Left ventricle myocardium inferior (tissue), 1 donor: ENCODE measurements around the gene PSEN1. TPM values are rescaled to one million over a fixed set of nuclear protein-coding genes. Genes with fewer than 3 reads are reported as not detected.

ENCODE experiments used
- DNase-seq: peaks from one replicate; pipeline ENCODE4 v3.0.0-alpha.2; 2020
- H3K27ac ChIP-seq: fragments of 200-600 bp; replicated peaks from 2 replicates; pipeline ENCODE4 v1.8.0; 2021
- H3K27me3 ChIP-seq: fragments of 200-600 bp; 2 replicates; pipeline ENCODE4 v1.8.0; 2021; ENCODE audit warnings: low read depth
- H3K36me3 ChIP-seq: fragments of 200-600 bp; 2 replicates; pipeline ENCODE4 v1.8.0; 2021
- H3K4me1 ChIP-seq: fragments of 200-600 bp; 2 replicates; pipeline ENCODE4 v1.8.0; 2021
- H3K4me3 ChIP-seq: fragments of 200-600 bp; 2 replicates; pipeline ENCODE4 v1.8.0; 2021; ENCODE audit warnings: mild to moderate bottlenecking, moderate library complexity
- H3K9me3 ChIP-seq: fragments of 200-600 bp; replicated peaks from 2 replicates; pipeline ENCODE4 v1.8.0; 2021
- CTCF ChIP-seq: fragments of 200-600 bp; IDR thresholded peaks from 2 replicates; pipeline ENCODE4 v1.8.0; 2021; ENCODE audit warnings: antibody characterized with exemption, mild to moderate bottlenecking, borderline replicate concordance
- intact Hi-C: fragments of 100-400 bp; cut with micrococcal nuclease; formaldehyde crosslinking; loops from one replicate; pipeline ENCODE4 v1.11.0; 2022
- total RNA-seq: library from RNA; stranded (reverse); fragmentation: NEBNext Ultra II Directional; extraction: Animal tissue kit (Norgen Biotek cat#: 25700); gene quantifications from one replicate; pipeline ENCODE4 v1.2.1, GENCODE V29; 2021
- donor health status: DM: no; HTN: yes; CAD: no; lungs with severe emphysema.

PSEN1 gene
- total RNA-seq, 1 donor from 2014 or later, result 25.2 TPM

GRCh38 chr14:73249108-73249507, 112.8 kb downstream of the PSEN1 start:
- Histone ChIP-seq H3K36me3 (no peaks in the 10 kb centered on the region), H3K27ac (no peak overlapping the region), H3K4me1 (peaks cover 10% of the 10 kb centered on the region), H3K4me3 (no peak overlapping the region), H3K27me3 (peaks cover 21% of the 10 kb centered on the region), H3K9me3 (no peaks in the 10 kb centered on the region)
- no peak for DNase-seq
- no peak for TF ChIP-seq CTCF
- intact Hi-C loops, result no loop called here

GRCh38 chr14:73249564-73250316, 113.4 kb downstream of the PSEN1 start:
- Histone ChIP-seq H3K4me3 (no peak overlapping the region), H3K4me1 (peaks cover 10% of the 10 kb centered on the region), H3K27me3 (peaks cover 15% of the 10 kb centered on the region), H3K36me3 (no peaks in the 10 kb centered on the region), H3K9me3 (no peaks in the 10 kb centered on the region), H3K27ac (no peak overlapping the region)
- no peak for DNase-seq
- intact Hi-C loops, result no loop called here
- no peak for TF ChIP-seq CTCF

- Histone ChIP-seq H3K27ac (no peak overlapping the region), H3K4me3 (no peak overlapping the region), H3K9me3 (no peaks in the 10 kb centered on the region), H3K27me3 (peaks cover 9% of the 10 kb centered on the region), H3K36me3 (no peaks in the 10 kb centered on the region), H3K4me1 (peaks cover 9% of the 10 kb centered on the region)
- TF ChIP-seq CTCF, result no peak
- no peak for DNase-seq
- intact Hi-C loops, result no loop called here
These were observed 114.0 kb downstream of the PSEN1 start for GRCh38 chr14:73250317-73250713.

GRCh38 chr14:73250781-73251500, 114.6 kb downstream of the PSEN1 start:
- intact Hi-C loops, result no loop called here
- Histone ChIP-seq H3K36me3 (no peaks in the 10 kb centered on the region), H3K27ac (no peak overlapping the region), H3K27me3 (peaks cover 3% of the 10 kb centered on the region), H3K9me3 (no peaks in the 10 kb centered on the region), H3K4me1 (peaks cover 3% of the 10 kb centered on the region), H3K4me3 (no peak overlapping the region)
- no peak for TF ChIP-seq CTCF
- DNase-seq, result no peak

GRCh38 chr14:73251516-73252215, 115.4 kb downstream of the PSEN1 start:
- Histone ChIP-seq H3K4me3 (no peak overlapping the region), H3K4me1 (no peaks in the 10 kb centered on the region), H3K9me3 (no peaks in the 10 kb centered on the region), H3K36me3 (no peaks in the 10 kb centered on the region), H3K27me3 (no peaks in the 10 kb centered on the region), H3K27ac (no peak overlapping the region)
- intact Hi-C loops, result no loop called here
- TF ChIP-seq CTCF, result no peak
- DNase-seq, result no peak
